H9 (cell line): Measurements from ENCODE around the gene MCRIP2. TPM values are rescaled to one million over a fixed set of nuclear protein-coding genes. Genes with fewer than 3 reads are reported as not detected.

Source experiments
- DNase-seq: peaks from one replicate; pipeline ENCODE4 v3.0.0-alpha.2; 2017
- H2AFZ ChIP-seq: one replicate; pipeline ENCODE4 v1.6.1; 2013; ENCODE audit warnings: mild to moderate bottlenecking, low read length, control low read depth, moderate library complexity
- H2AK5ac ChIP-seq: 2 replicates; pipeline ENCODE4 v1.6.1; 2013; ENCODE audit warnings: low read length, control low read depth, mixed read lengths; ENCODE audit not compliant: insufficient read length
- H2BK120ac ChIP-seq: one replicate; pipeline ENCODE4 v1.6.1; 2013; ENCODE audit warnings: low read depth, mild to moderate bottlenecking, low read length, control low read depth, inconsistent platforms; ENCODE audit not compliant: poor library complexity, severe bottlenecking
- H2BK12ac ChIP-seq: 2 replicates; pipeline ENCODE4 v1.6.1; 2013; ENCODE audit warnings: low read length, control low read depth, mixed read lengths, low read depth; ENCODE audit not compliant: insufficient read length
- H2BK15ac ChIP-seq: 2 replicates; pipeline ENCODE4 v1.6.1; 2013; ENCODE audit warnings: low read depth, low read length, control low read depth
- H2BK20ac ChIP-seq: one replicate; pipeline ENCODE4 v1.6.1; 2013; ENCODE audit warnings: low read depth, mild to moderate bottlenecking, low read length, control low read depth, inconsistent platforms; ENCODE audit not compliant: poor library complexity, severe bottlenecking
- H2BK5ac ChIP-seq: 2 replicates; pipeline ENCODE4 v1.6.1; 2013; ENCODE audit warnings: low read length, control low read depth, mixed read lengths; ENCODE audit not compliant: insufficient read length
- H3K14ac ChIP-seq: 2 replicates; pipeline ENCODE4 v1.6.1; 2013; ENCODE audit warnings: low read length, control low read depth; ENCODE audit not compliant: insufficient read depth
- H3K18ac ChIP-seq: 2 replicates; pipeline ENCODE4 v1.6.1; 2013; ENCODE audit warnings: low read depth, mild to moderate bottlenecking, mixed read lengths, low read length, control low read depth; ENCODE audit not compliant: insufficient read length
- H3K23ac ChIP-seq: 2 replicates; pipeline ENCODE4 v1.6.1; 2013; ENCODE audit warnings: low read length, control low read depth, mixed read lengths, low read depth; ENCODE audit not compliant: insufficient read length
- H3K23me2 ChIP-seq: 2 replicates; pipeline ENCODE4 v1.6.1; 2013; ENCODE audit warnings: low read depth, mild to moderate bottlenecking, mixed read lengths, low read length, control low read depth; ENCODE audit not compliant: insufficient read length, poor library complexity, severe bottlenecking
- H3K27ac ChIP-seq: 2 replicates; pipeline ENCODE4 v1.5.1; 2013; ENCODE audit warnings: low read length, control low read depth, mixed read lengths, low read depth; ENCODE audit not compliant: insufficient read length
- H3K27me3 ChIP-seq: 2 replicates; pipeline ENCODE4 v1.6.1; 2013; ENCODE audit warnings: low read length, control low read depth, inconsistent platforms; ENCODE audit not compliant: insufficient read depth
- H3K4ac ChIP-seq: 2 replicates; pipeline ENCODE4 v1.6.1; 2013; ENCODE audit warnings: low read depth, mild to moderate bottlenecking, control low read depth, inconsistent platforms, low read length, moderate library complexity
- H3K4me1 ChIP-seq: 2 replicates; pipeline ENCODE4 v1.6.1; 2013; ENCODE audit warnings: low read length, control low read depth, inconsistent platforms; ENCODE audit not compliant: insufficient read depth
- H3K4me2 ChIP-seq: 2 replicates; pipeline ENCODE4 v1.6.1; 2013; ENCODE audit warnings: low read length, control low read depth, mixed read lengths; ENCODE audit not compliant: insufficient read length, insufficient read depth
- H3K56ac ChIP-seq: 2 replicates; pipeline ENCODE4 v1.6.1; 2013; ENCODE audit warnings: low read depth, mild to moderate bottlenecking, mixed read lengths, low read length, control low read depth; ENCODE audit not compliant: insufficient read length
- H3K79me1 ChIP-seq: 2 replicates; pipeline ENCODE4 v1.6.1; 2013; ENCODE audit warnings: low read depth, mild to moderate bottlenecking, moderate library complexity, low read length, control low read depth, inconsistent platforms; ENCODE audit not compliant: insufficient read depth, poor library complexity, severe bottlenecking
- H3K79me2 ChIP-seq: 2 replicates; pipeline ENCODE4 v1.6.1; 2013; ENCODE audit warnings: low read length, control low read depth, inconsistent platforms; ENCODE audit not compliant: insufficient read depth
- H3K9ac ChIP-seq: 2 replicates; pipeline ENCODE4 v1.6.1; 2013; ENCODE audit warnings: low read length, control low read depth, mixed read lengths; ENCODE audit not compliant: insufficient read length; ENCODE audit errors: extremely low read depth
- H3K9me3 ChIP-seq: one replicate; pipeline ENCODE4 v1.6.1; 2013; ENCODE audit warnings: low read depth, low read length, inconsistent platforms; ENCODE audit not compliant: control insufficient read depth
- H3T11ph ChIP-seq: one replicate; pipeline ENCODE4 v1.6.1; 2013; ENCODE audit warnings: mild to moderate bottlenecking, low read length, control low read depth, inconsistent platforms
- H4K20me1 ChIP-seq: one replicate; pipeline ENCODE4 v1.6.1; 2013; ENCODE audit not compliant: control insufficient read depth, insufficient read length, insufficient read depth
- H4K5ac ChIP-seq: 2 replicates; pipeline ENCODE4 v1.6.1; 2013; ENCODE audit warnings: low read depth, mild to moderate bottlenecking, mixed read lengths, low read length, control low read depth; ENCODE audit not compliant: insufficient read length
- H4K8ac ChIP-seq: replicated peaks from 2 replicates; pipeline ENCODE4 v1.6.1; 2013; ENCODE audit warnings: low read length, control low read depth, mixed read lengths, low read depth; ENCODE audit not compliant: insufficient read length
- H4K91ac ChIP-seq: 2 replicates; pipeline ENCODE4 v1.6.1; 2013; ENCODE audit warnings: low read depth, mild to moderate bottlenecking, moderate library complexity, mixed read lengths, low read length, control low read depth; ENCODE audit not compliant: insufficient read length
- H3K27ac Mint-ChIP-seq, 3 experiments: 2 replicates in 2 of 3; 3 replicates in 1 of 3; pipeline ENCODE4 v1.8.0; 2020 to 2021; ENCODE audit warnings: mixed read lengths in 3 of 3, mild to moderate bottlenecking in 1 of 3, moderate library complexity in 1 of 3
- H3K27me3 Mint-ChIP-seq: 2 replicates; pipeline ENCODE4 v1.8.0; 2021; ENCODE audit warnings: low read depth, mild to moderate bottlenecking, moderate library complexity, mixed read lengths
- H3K36me3 Mint-ChIP-seq, 3 experiments: 2 replicates in 2 of 3; 3 replicates in 1 of 3; pipeline ENCODE4 v1.8.0; 2020 to 2021; ENCODE audit warnings: low read depth in 3 of 3, mixed read lengths in 3 of 3; ENCODE audit not compliant: insufficient read depth in 1 of 3
- H3K4me1 Mint-ChIP-seq, 2 experiments: 2 replicates each; pipeline ENCODE4 v1.8.0; 2020; ENCODE audit warnings: mixed read lengths in 2 of 2
- H3K4me3 Mint-ChIP-seq, 2 experiments: 2 replicates in 1 of 2; 3 replicates in 1 of 2; pipeline ENCODE4 v1.8.0; 2020 to 2021; ENCODE audit warnings: mild to moderate bottlenecking in 2 of 2, mixed read lengths in 2 of 2, moderate library complexity in 1 of 2
- H3K9me3 Mint-ChIP-seq, 2 experiments: 2 replicates in 1 of 2; 3 replicates in 1 of 2; pipeline ENCODE4 v1.8.0; 2020; ENCODE audit warnings: mild to moderate bottlenecking in 2 of 2, mixed read lengths in 2 of 2, moderate library complexity in 1 of 2
- CTCF ChIP-seq: fragments of 200-600 bp; sonication (generic); conservative IDR thresholded peaks from 3 replicates; pipeline ENCODE4 v1.8.0; 2021; ENCODE audit warnings: antibody characterized with exemption, mild to moderate bottlenecking
- WGBS: extraction: QIAGEN DNeasy Blood & Tissue Kit; methylation state at CpG from one replicate; pipeline ENCODE4 v1.1.7; 2013; ENCODE audit warnings: missing lambda C conversion rate, low lambda C conversion rate, mixed read lengths; ENCODE audit not compliant: insufficient read length; ENCODE audit errors: extremely low coverage; 5-methylcytosine and 5-hydroxymethylcytosine counted together
- total RNA-seq: library from RNA; stranded (reverse); gene quantifications from 2 replicates; pipeline ENCODE4 v1.2.1, GENCODE V29; 2021

MCRIP2 gene
- total RNA-seq, 1 experiment from 2014 or later, result 52.5 TPM

- Histone ChIP-seq H3T11ph (no peak overlapping the region), H3K79me1 (no peaks in the 10 kb centered on the region), H2BK120ac (no peak overlapping the region), H4K5ac (no peak overlapping the region), H4K20me1 (no peaks in the 10 kb centered on the region), H3K9ac (no peak overlapping the region), H3K56ac (no peak overlapping the region), H2AK5ac (no peak overlapping the region), H3K23ac (no peak overlapping the region), H2BK12ac (no peak overlapping the region), H3K4me2 (no peak overlapping the region), H2BK5ac (no peak overlapping the region), H3K4ac (no peak overlapping the region), H2BK20ac (no peak overlapping the region), H3K27ac (no peak overlapping the region), H2AFZ (no peak overlapping the region), H3K18ac (no peak overlapping the region), H3K4me1 (no peaks in the 10 kb centered on the region; the same call in 1 of the 2 replicates), H3K9me3 (no peaks in the 10 kb centered on the region), H4K91ac (no peak overlapping the region), H3K27me3 (no peaks in the 10 kb centered on the region), H4K8ac (no peak overlapping the region), H2BK15ac (no peak overlapping the region), H3K79me2 (no peaks in the 10 kb centered on the region), H3K14ac (no peak overlapping the region; the same call in 1 of the 2 replicates), H3K23me2 (no peaks in the 10 kb centered on the region)
- DNase-seq, result peak; percentile 33
- TF ChIP-seq CTCF, result no peak
- peaks cover 0 to 4% (median 0%) of the 10 kb centered on the region in 3 experiments; a peak in 1 of 7 replicates for H3K36me3 Mint-ChIP-seq
- H3K27ac Mint-ChIP-seq, result peak overlapping the region in 1 of 3 experiments; percentile 68; a peak in 1 of 7 replicates
- H3K9me3 Mint-ChIP-seq, result no peaks in the 10 kb centered on the region
- WGBS, result no CpG with 5 or more reads among the region's 41 CpGs
- H3K4me3 Mint-ChIP-seq, result no peak overlapping the region
- peaks cover 15 to 27% of the 10 kb centered on the region in 2 experiments for H3K4me1 Mint-ChIP-seq
- H3K27me3 Mint-ChIP-seq, result no peaks in the 10 kb centered on the region
Observed at GRCh38 chr16:620700-621525, 20.7 kb upstream of the MCRIP2 start.
